Mammary epithelial cell (primary cell): Measurements from ENCODE around the gene HOXB4.

Experiments
- CTCF ChIP-seq, 2 donors: IDR thresholded peaks in 1 of 2; conservative IDR thresholded peaks in 1 of 2; 2 replicates each; pipeline ENCODE4 v1.5.1; 2011 to 2012; ENCODE audit warnings: inconsistent platforms in 2 of 2, low read length in 2 of 2, mild to moderate bottlenecking in 2 of 2, control low read depth in 1 of 2, low read depth in 1 of 2; ENCODE audit not compliant: insufficient read depth in 1 of 2; ENCODE audit errors: extremely low read depth in 1 of 2
- EZH2 ChIP-seq: IDR thresholded peaks from 2 replicates; pipeline ENCODE4 v1.6.1; 2012; ENCODE audit warnings: low read length, inconsistent platforms, borderline replicate concordance

- TF ChIP-seq CTCF (conservative IDR thresholded peaks at IDR 0.05 in 1 of 2, IDR thresholded peaks at IDR 0.05 in 1 of 2; ENCODE audit: extremely low read depth in 1 of 2, insufficient read depth in 1 of 2, low read depth in 1 of 2, low read length in 2 of 2) (no peak), EZH2 (no peak)
Measured at GRCh38 chr17:48584223-48584741, 6.1 kb upstream of the HOXB4 start.
